Peyer's patch (tissue), 4 donors: Measurements from ENCODE around the gene RARB. TPM values are rescaled to one million over a fixed set of nuclear protein-coding genes. Genes with fewer than 3 reads are reported as not detected.

Source experiments
- DNase-seq, 3 donors: peaks; one replicate each; pipeline ENCODE4 v3.0.0-alpha.2; 2017 to 2019
- H3K27ac ChIP-seq, 4 donors: fragments of 200-600 bp; sonication (generic); one replicate each; pipeline ENCODE4 v1.5.1; 2016 to 2019
- H3K27me3 ChIP-seq, 2 donors: fragments of 200-600 bp; sonication (generic); one replicate each; pipeline ENCODE4 v1.5.1; 2019
- H3K36me3 ChIP-seq, 3 donors: fragments of 200-600 bp; sonication (generic); one replicate each; pipeline ENCODE4 v1.5.1; 2016 to 2019
- H3K4me1 ChIP-seq, 4 donors: fragments of 200-600 bp; sonication (generic); one replicate each; pipeline ENCODE4 v1.5.1; 2016 to 2019
- H3K4me3 ChIP-seq, 4 donors: fragments of 200-600 bp; sonication (generic); 1 replicate in 3 of 4; 2 replicates in 1 of 4; pipeline ENCODE4 v1.5.1; 2016 to 2019; ENCODE audit warnings: mild to moderate bottlenecking in 1 of 4
- H3K9me3 ChIP-seq, 4 donors: fragments of 200-600 bp; sonication (generic); one replicate each; pipeline ENCODE4 v1.5.1; 2016 to 2019; ENCODE audit warnings: mild to moderate bottlenecking in 1 of 4
- CTCF ChIP-seq, 6 experiments: fragments of 450-650 bp in 4 of 6; fragments of 200-600 bp in 2 of 6; sonication (generic) in 1 of 6; IDR thresholded peaks; one replicate each; pipeline ENCODE4 v1.5.1; 2017 to 2019; ENCODE audit warnings: antibody characterized with exemption in 6 of 6, mild to moderate bottlenecking in 3 of 6, moderate library complexity in 1 of 6
- POLR2A ChIP-seq, 2 donors: fragments of 450-650 bp; IDR thresholded peaks; one replicate each; pipeline ENCODE4 v1.5.1; 2017; ENCODE audit warnings: antibody characterized with exemption in 2 of 2, mild to moderate bottlenecking in 2 of 2, moderate library complexity in 2 of 2
- total RNA-seq, 4 donors: library from RNA; depleted of rRNA; stranded (reverse); fragments of >200 nt; gene quantifications; one replicate each; pipeline ENCODE4 v1.1.0, GENCODE V29; 2016

The RARB gene
- total RNA-seq, 4 donors from 2014 or later = 0.53 to 4.1 (median 2.9) TPM

GRCh38 chr3:25385807-25386460 is 42.1 kb upstream of the RARB start:
- H3K9me3 ChIP-seq = no peaks in the 10 kb centered on the region
- no peak overlapping the region for H3K27ac ChIP-seq
- no peaks in the 10 kb centered on the region for H3K27me3 ChIP-seq
- H3K4me3 ChIP-seq = no peak overlapping the region
- TF ChIP-seq POLR2A (IDR thresholded peaks at IDR 0.05) = no peak
- TF ChIP-seq CTCF (IDR thresholded peaks at IDR 0.05) = no peak
- no peaks in the 10 kb centered on the region for H3K4me1 ChIP-seq
- no peak for DNase-seq
- no peaks in the 10 kb centered on the region for H3K36me3 ChIP-seq

GRCh38 chr3:25386686-25387255 is 41.3 kb upstream of the RARB start:
- Histone ChIP-seq H3K27ac (no peak overlapping the region), H3K27me3 (no peaks in the 10 kb centered on the region), H3K9me3 (no peaks in the 10 kb centered on the region), H3K4me3 (no peak overlapping the region), H3K36me3 (no peaks in the 10 kb centered on the region), H3K4me1 (no peaks in the 10 kb centered on the region)
- no peak for TF ChIP-seq CTCF (IDR thresholded peaks at IDR 0.05)
- TF ChIP-seq POLR2A (IDR thresholded peaks at IDR 0.05) = no peak
- no peak for DNase-seq

DNA sequence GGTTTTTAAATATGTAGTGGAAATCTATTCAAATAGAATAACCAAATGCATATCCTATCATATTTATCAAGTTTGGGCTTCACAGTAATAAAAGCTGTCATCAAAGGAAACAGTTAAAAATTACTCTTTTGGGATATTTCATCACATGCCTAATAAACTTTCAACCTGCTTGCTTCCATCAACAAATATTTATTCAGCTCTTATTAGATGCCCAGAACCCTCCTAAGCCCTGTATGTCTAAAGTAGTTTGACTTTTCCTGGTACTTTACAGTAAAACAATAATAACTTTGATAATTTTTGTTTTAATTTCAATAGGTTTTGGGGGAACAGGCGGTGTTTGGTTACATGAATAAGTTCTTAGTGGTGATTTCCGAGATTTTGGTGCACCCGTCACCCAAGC is 37.5 kb upstream of the RARB start:
- Histone ChIP-seq H3K4me1 (no peaks in the 10 kb centered on the region), H3K4me3 (no peak overlapping the region), H3K27me3 (no peaks in the 10 kb centered on the region), H3K27ac (no peak overlapping the region), H3K9me3 (no peaks in the 10 kb centered on the region), H3K36me3 (no peaks in the 10 kb centered on the region)
- TF ChIP-seq POLR2A (IDR thresholded peaks at IDR 0.05) (no peak), CTCF (IDR thresholded peaks at IDR 0.05) (no peak)
- no peak for DNase-seq

DNA sequence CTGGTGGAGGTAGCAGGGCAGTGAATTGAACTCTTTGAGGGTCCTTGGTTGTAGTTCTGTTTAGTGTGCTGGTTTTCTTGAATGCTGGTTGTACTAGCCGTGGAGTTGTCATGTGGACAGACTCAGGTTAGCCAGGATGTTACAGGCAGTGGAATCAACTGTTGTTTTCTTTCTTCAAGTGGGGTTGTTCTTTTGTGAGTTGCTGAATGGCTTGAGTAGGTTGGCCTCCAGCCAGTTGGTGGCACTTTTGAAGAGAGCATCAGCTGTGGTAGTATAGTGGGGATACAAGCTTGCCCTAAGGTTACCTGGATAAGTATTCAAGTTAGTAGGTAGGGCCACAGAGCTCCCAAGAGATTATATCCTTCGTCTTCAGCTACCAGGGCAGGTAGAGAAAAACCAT is 31.8 kb upstream of the RARB start:
- Histone ChIP-seq H3K27me3 (no peaks in the 10 kb centered on the region), H3K36me3 (no peaks in the 10 kb centered on the region), H3K4me3 (no peak overlapping the region), H3K4me1 (no peaks in the 10 kb centered on the region), H3K27ac (no peak overlapping the region), H3K9me3 (no peaks in the 10 kb centered on the region)
- TF ChIP-seq POLR2A (IDR thresholded peaks at IDR 0.05) (no peak), CTCF (IDR thresholded peaks at IDR 0.05) (no peak)
- DNase-seq = no peak

DNA sequence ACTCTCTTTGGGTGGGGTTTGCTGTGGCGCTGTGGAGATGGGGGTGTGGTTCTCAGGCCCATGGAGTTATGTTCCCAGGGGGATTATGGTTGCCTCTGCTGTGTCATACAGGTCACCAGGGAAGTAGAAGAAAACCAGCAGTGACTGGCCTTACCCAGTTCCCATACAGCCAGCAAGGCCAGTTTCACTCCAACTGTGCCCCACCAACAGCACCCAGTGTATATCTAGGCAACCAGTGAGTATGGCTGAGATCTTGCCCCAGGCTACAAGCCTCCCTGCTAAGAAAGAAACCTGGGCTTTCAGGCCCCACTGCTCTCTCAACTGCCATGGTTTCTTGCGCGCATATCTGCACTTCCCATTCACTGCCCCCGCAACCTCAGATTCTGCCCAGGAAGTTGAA is 31.4 kb upstream of the RARB start:
- no peak for TF ChIP-seq POLR2A (IDR thresholded peaks at IDR 0.05)
- no peak for TF ChIP-seq CTCF (IDR thresholded peaks at IDR 0.05)
- DNase-seq = no peak

More for the DNA sequence above, 31.4 kb upstream of the RARB start:
- no peaks in the 10 kb centered on the region for H3K27me3 ChIP-seq
- no peaks in the 10 kb centered on the region for H3K4me1 ChIP-seq
- no peak overlapping the region for H3K27ac ChIP-seq
- H3K36me3 ChIP-seq = no peaks in the 10 kb centered on the region
- no peaks in the 10 kb centered on the region for H3K9me3 ChIP-seq
- no peak overlapping the region for H3K4me3 ChIP-seq
